PFSK-1 (cell line): Measurements from ENCODE around the gene UBR4.

Experiments used
- FOXP2 ChIP-seq: optimal IDR thresholded peaks from 2 replicates; pipeline ENCODE3; 2011; ENCODE audit warnings: borderline replicate concordance, control low read depth, inconsistent platforms; ENCODE audit not compliant: insufficient read depth; ENCODE audit errors: extremely low read length, extremely low read depth
- POLR2AphosphoS5 ChIP-seq: IDR thresholded peaks from 2 replicates; pipeline ENCODE4 v1.6.1; 2012; ENCODE audit warnings: low read depth, mild to moderate bottlenecking, control low read depth, low read length, moderate library complexity
- SIN3A ChIP-seq: IDR thresholded peaks from 2 replicates; pipeline ENCODE4 v1.6.1; 2012; ENCODE audit warnings: mild to moderate bottlenecking, low read length, moderate library complexity, borderline replicate concordance; ENCODE audit not compliant: insufficient read depth
- TAF1 ChIP-seq: IDR thresholded peaks from 2 replicates; pipeline ENCODE4 v1.6.1; 2012; ENCODE audit warnings: low read length, control low read depth, borderline replicate concordance; ENCODE audit not compliant: insufficient read depth
- TF ChIP-seq, protein P1 (sequence below), 2 experiments: IDR thresholded peaks; 2 replicates each; pipeline versions ENCODE4 v1.6.1 to v1.8.0; 2011 to 2012; ENCODE audit warnings: low read depth in 2 of 2, low read length in 2 of 2, control low read depth in 1 of 2, inconsistent platforms in 1 of 2, mild to moderate bottlenecking in 1 of 2, moderate library complexity in 1 of 2; ENCODE audit not compliant: insufficient read depth in 1 of 2

UBR4 gene

GRCh38 chr1:19222979-19223824, 13.1 kb upstream of the UBR4 start:
- TF ChIP-seq SIN3A: no peak
- TF ChIP-seq POLR2AphosphoS5: no peak
- TF ChIP-seq FOXP2: no peak
- TF ChIP-seq, protein P1, sequence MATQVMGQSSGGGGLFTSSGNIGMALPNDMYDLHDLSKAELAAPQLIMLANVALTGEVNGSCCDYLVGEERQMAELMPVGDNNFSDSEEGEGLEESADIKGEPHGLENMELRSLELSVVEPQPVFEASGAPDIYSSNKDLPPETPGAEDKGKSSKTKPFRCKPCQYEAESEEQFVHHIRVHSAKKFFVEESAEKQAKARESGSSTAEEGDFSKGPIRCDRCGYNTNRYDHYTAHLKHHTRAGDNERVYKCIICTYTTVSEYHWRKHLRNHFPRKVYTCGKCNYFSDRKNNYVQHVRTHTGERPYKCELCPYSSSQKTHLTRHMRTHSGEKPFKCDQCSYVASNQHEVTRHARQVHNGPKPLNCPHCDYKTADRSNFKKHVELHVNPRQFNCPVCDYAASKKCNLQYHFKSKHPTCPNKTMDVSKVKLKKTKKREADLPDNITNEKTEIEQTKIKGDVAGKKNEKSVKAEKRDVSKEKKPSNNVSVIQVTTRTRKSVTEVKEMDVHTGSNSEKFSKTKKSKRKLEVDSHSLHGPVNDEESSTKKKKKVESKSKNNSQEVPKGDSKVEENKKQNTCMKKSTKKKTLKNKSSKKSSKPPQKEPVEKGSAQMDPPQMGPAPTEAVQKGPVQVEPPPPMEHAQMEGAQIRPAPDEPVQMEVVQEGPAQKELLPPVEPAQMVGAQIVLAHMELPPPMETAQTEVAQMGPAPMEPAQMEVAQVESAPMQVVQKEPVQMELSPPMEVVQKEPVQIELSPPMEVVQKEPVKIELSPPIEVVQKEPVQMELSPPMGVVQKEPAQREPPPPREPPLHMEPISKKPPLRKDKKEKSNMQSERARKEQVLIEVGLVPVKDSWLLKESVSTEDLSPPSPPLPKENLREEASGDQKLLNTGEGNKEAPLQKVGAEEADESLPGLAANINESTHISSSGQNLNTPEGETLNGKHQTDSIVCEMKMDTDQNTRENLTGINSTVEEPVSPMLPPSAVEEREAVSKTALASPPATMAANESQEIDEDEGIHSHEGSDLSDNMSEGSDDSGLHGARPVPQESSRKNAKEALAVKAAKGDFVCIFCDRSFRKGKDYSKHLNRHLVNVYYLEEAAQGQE (IDR thresholded peaks at IDR 0.05; ENCODE audit: insufficient read depth in 1 of 2, low read depth in 2 of 2, low read length in 2 of 2): no peak
- no peak for TF ChIP-seq TAF1

GRCh38 chr1:19222573-19222972, 12.5 kb upstream of the UBR4 start:
- TF ChIP-seq TAF1 (no peak), FOXP2 (no peak), POLR2AphosphoS5 (no peak), SIN3A (no peak)
- TF ChIP-seq, protein P1 (IDR thresholded peaks at IDR 0.05; ENCODE audit: insufficient read depth in 1 of 2, low read depth in 2 of 2, low read length in 2 of 2): no peak

- TF ChIP-seq SIN3A (no peak), POLR2AphosphoS5 (no peak), FOXP2 (no peak)
- TF ChIP-seq, protein P1 (IDR thresholded peaks at IDR 0.05; ENCODE audit: insufficient read depth in 1 of 2, low read depth in 2 of 2, low read length in 2 of 2): no peak
Measured at GRCh38 chr1:19220991-19221390, 10.9 kb upstream of the UBR4 start.

DNA sequence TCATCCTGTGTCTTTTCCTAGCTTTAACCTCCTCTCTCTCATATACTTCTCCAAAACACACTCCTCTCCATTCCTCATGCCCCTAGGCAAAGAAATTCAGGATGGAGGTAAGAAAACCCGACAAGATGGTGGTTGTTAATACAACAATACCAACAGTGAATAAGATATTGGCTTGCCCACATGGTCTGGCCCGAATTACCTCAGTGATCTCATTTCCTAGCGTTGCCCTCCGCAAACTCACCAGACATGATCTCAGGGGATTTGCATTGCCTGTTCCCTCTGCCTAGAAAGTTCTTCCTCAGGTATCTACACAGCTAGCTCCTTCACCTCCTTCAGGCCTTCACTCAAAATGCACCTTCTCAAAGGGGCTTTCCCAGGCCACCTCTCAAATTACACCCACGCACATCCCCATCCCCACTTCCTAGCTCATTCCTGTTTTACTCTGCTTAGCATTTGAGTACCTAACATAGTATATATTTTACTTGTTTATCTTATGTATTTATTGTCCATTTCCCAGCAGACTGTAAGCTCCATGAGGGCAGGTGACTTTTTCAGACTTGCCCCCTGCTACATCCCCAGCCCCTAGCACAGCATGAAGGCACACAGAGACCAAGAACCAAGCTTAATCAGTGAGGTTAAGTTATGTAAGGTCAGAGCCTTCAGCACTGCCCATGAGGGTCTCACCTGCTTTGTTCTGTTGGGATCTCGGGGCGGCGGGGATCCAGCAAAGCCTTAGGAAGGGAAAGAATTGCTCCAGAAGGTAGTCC, 10.2 kb upstream of the UBR4 start:
- TF ChIP-seq, protein P1 (IDR thresholded peaks at IDR 0.05; ENCODE audit: insufficient read depth in 1 of 2, low read depth in 2 of 2, low read length in 2 of 2): no peak
- TF ChIP-seq POLR2AphosphoS5: no peak
- TF ChIP-seq FOXP2: no peak
- TF ChIP-seq TAF1: no peak
- TF ChIP-seq SIN3A: no peak
